Colonic mucosa (tissue), 4 donors: ENCODE data around the gene SLC22A3. TPM values are rescaled to one million over a fixed set of nuclear protein-coding genes. Genes with fewer than 3 reads are reported as not detected.

Experiments used
- DNase-seq: peaks from one replicate; pipeline ENCODE4 v3.0.0-alpha.2; 2020
- H3K27ac ChIP-seq: fragments of 200-600 bp; one replicate; pipeline ENCODE4 v1.8.0; 2021
- H3K27me3 ChIP-seq: fragments of 200-600 bp; one replicate; pipeline ENCODE4 v1.8.0; 2021
- H3K36me3 ChIP-seq: fragments of 200-600 bp; one replicate; pipeline ENCODE4 v1.8.0; 2021
- H3K4me1 ChIP-seq: fragments of 200-600 bp; one replicate; pipeline ENCODE4 v1.8.0; 2021; ENCODE audit warnings: mild to moderate bottlenecking
- H3K4me3 ChIP-seq: fragments of 200-600 bp; one replicate; pipeline ENCODE4 v1.8.0; 2021
- H3K9ac ChIP-seq, 2 donors: one replicate each; pipeline ENCODE4 v1.7.0; 2013; ENCODE audit warnings: control low read depth in 2 of 2, low read depth in 2 of 2, low read length in 2 of 2
- H3K9me3 ChIP-seq: fragments of 200-600 bp; one replicate; pipeline ENCODE4 v1.8.0; 2021
- CTCF ChIP-seq: fragments of 200-600 bp; IDR thresholded peaks from one replicate; pipeline ENCODE4 v1.8.0; 2022; ENCODE audit warnings: antibody characterized with exemption, mild to moderate bottlenecking
- intact Hi-C: fragments of 100-400 bp; cut with DNase I; formaldehyde crosslinking; loops from one replicate; pipeline ENCODE4 v1.14.1; 2022
- total RNA-seq, 2 donors: library from RNA; stranded (reverse); fragmentation: NEBNext Ultra II Directional in 1 of 2; extraction: Animal tissue kit (Norgen Biotek cat#: 25700) in 1 of 2; gene quantifications; one replicate each; pipeline ENCODE4 v1.2.1, GENCODE V29; 2021
- donor health status: healthy.
- donor health status: DM: no; HTN: no; CAD: no.
- donor health status: DM: no; HTN: no; CAD: no.

The SLC22A3 gene
- total RNA-seq, 2 donors from 2014 or later, result 2.1 to 2.5 TPM

- Histone ChIP-seq H3K9ac (no peak overlapping the region), H3K4me3 (no peak overlapping the region), H3K27me3 (no peaks in the 10 kb centered on the region), H3K36me3 (no peaks in the 10 kb centered on the region), H3K27ac (no peak overlapping the region), H3K9me3 (no peaks in the 10 kb centered on the region), H3K4me1 (no peaks in the 10 kb centered on the region)
- intact Hi-C loops, result no loop called here
- no peak for DNase-seq
- TF ChIP-seq CTCF, result no peak
Observed at GRCh38 chr6:160355001-160355400, 6.8 kb downstream of the SLC22A3 start.

GRCh38 chr6:160356074-160356744, 8.0 kb downstream of the SLC22A3 start:
- no peak for DNase-seq
- intact Hi-C loops, result no loop called here
- no peaks in the 10 kb centered on the region for H3K9me3 ChIP-seq
- TF ChIP-seq CTCF, result no peak
- H3K4me1 ChIP-seq, result no peaks in the 10 kb centered on the region
- H3K9ac ChIP-seq, result no peak overlapping the region
- no peak overlapping the region for H3K27ac ChIP-seq
- H3K27me3 ChIP-seq, result no peaks in the 10 kb centered on the region
- H3K36me3 ChIP-seq, result no peaks in the 10 kb centered on the region
- no peak overlapping the region for H3K4me3 ChIP-seq

GRCh38 chr6:160357088-160357487, 8.9 kb downstream of the SLC22A3 start:
- H3K9me3 ChIP-seq, result no peaks in the 10 kb centered on the region
- no peaks in the 10 kb centered on the region for H3K4me1 ChIP-seq
- H3K9ac ChIP-seq, result no peak overlapping the region
- no peak for DNase-seq
- H3K27me3 ChIP-seq, result no peaks in the 10 kb centered on the region
- H3K27ac ChIP-seq, result no peak overlapping the region
- H3K4me3 ChIP-seq, result no peak overlapping the region
- TF ChIP-seq CTCF, result no peak
- H3K36me3 ChIP-seq, result no peaks in the 10 kb centered on the region
- intact Hi-C loops, result no loop called here

- H3K4me1 ChIP-seq, result no peaks in the 10 kb centered on the region
- TF ChIP-seq CTCF, result no peak
- intact Hi-C loops, result no loop called here
- H3K27ac ChIP-seq, result no peak overlapping the region
- no peak overlapping the region for H3K4me3 ChIP-seq
- no peaks in the 10 kb centered on the region for H3K9me3 ChIP-seq
- DNase-seq, result no peak
- no peak overlapping the region for H3K9ac ChIP-seq
- no peaks in the 10 kb centered on the region for H3K36me3 ChIP-seq
- H3K27me3 ChIP-seq, result no peaks in the 10 kb centered on the region
Observed at GRCh38 chr6:160358225-160359119, 10.3 kb downstream of the SLC22A3 start.

- Histone ChIP-seq H3K27ac (no peak overlapping the region), H3K4me3 (no peak overlapping the region), H3K9me3 (no peaks in the 10 kb centered on the region), H3K4me1 (no peaks in the 10 kb centered on the region), H3K36me3 (no peaks in the 10 kb centered on the region), H3K27me3 (no peaks in the 10 kb centered on the region), H3K9ac (no peak overlapping the region)
- no peak for TF ChIP-seq CTCF
- DNase-seq, result no peak
- intact Hi-C loops, result no loop called here
Observed at GRCh38 chr6:160360955-160361354, 12.8 kb downstream of the SLC22A3 start.
